PC-9 (cell line): ENCODE results near the gene NAA25. TPM values are rescaled to one million over a fixed set of nuclear protein-coding genes. Genes with fewer than 3 reads are reported as not detected.
A peak's percentile ranks its signal among the peaks of the same experiment; 100 is the strongest.

ENCODE experiments used
- BruUV-seq: library from RNA; stranded (reverse); fragments of 400-500 nt; replicated peaks from 2 replicates; lab custom pipeline; 2021; lab: Mats Ljungman, UMichigan
- CTCF ChIA-PET: fragments of 300-600 bp; sonication (Branson Sonifier 250); formaldehyde crosslinking; loops from one replicate; lab custom pipeline; 2022; ENCODE audit warnings: antibody characterized with exemption; lab: Charles Lee
- POLR2A ChIA-PET: fragments of 300-600 bp; sonication (Branson Sonifier 250); formaldehyde crosslinking; loops from one replicate; lab custom pipeline; 2022; ENCODE audit warnings: antibody characterized with exemption; ENCODE audit not compliant: unreplicated experiment; lab: Charles Lee
- DNase-seq, 2 experiments: peaks; one replicate each; pipeline versions ENCODE4 v3.0.0 to v3.0.0-alpha.2; 2015 to 2022; ENCODE audit warnings: mixed read lengths in 1 of 2
- H2AFZ ChIP-seq: fragments of 200-600 bp; sonication (generic); 2 replicates; pipeline ENCODE4 v1.8.1; 2017; ENCODE audit warnings: antibody characterized with exemption
- H3F3A ChIP-seq: fragments of 200-600 bp; sonication (generic); 2 replicates; pipeline ENCODE4 v1.8.1; 2017; ENCODE audit warnings: antibody characterized with exemption, mild to moderate bottlenecking, low read depth; ENCODE audit not compliant: insufficient read depth
- H3K27ac ChIP-seq: fragments of 200-600 bp; sonication (generic); 2 replicates; pipeline ENCODE4 v1.6.1; 2016; ENCODE audit warnings: mixed run types
- H3K27me3 ChIP-seq: fragments of 200-600 bp; sonication (generic); 2 replicates; pipeline ENCODE4 v1.6.1; 2016; ENCODE audit warnings: low read depth, mixed run types; ENCODE audit not compliant: insufficient read depth
- H3K36me3 ChIP-seq: fragments of 200-600 bp; sonication (generic); 2 replicates; pipeline ENCODE4 v1.6.1; 2016; ENCODE audit warnings: low read depth, mixed run types
- H3K4me1 ChIP-seq: fragments of 200-600 bp; sonication (generic); replicated peaks from 2 replicates; pipeline ENCODE4 v1.6.1; 2016; ENCODE audit warnings: mixed run types; ENCODE audit not compliant: insufficient read depth
- H3K4me2 ChIP-seq: fragments of 200-600 bp; sonication (generic); 2 replicates; pipeline ENCODE4 v1.6.1; 2017; ENCODE audit warnings: mixed run types
- H3K4me3 ChIP-seq: fragments of 200-600 bp; sonication (generic); 2 replicates; pipeline ENCODE4 v1.6.1; 2016; ENCODE audit warnings: mixed run types
- H3K79me2 ChIP-seq: fragments of 200-600 bp; sonication (generic); 2 replicates; pipeline ENCODE4 v1.6.1; 2017; ENCODE audit warnings: low read depth, mixed run types
- H3K9me2 ChIP-seq: fragments of 200-600 bp; sonication (generic); 2 replicates; pipeline ENCODE4 v1.8.1; 2017; ENCODE audit warnings: mild to moderate bottlenecking; ENCODE audit not compliant: insufficient read depth
- H3K9me3 ChIP-seq: fragments of 200-600 bp; sonication (generic); 2 replicates; pipeline ENCODE4 v1.8.1; 2016; ENCODE audit warnings: low read depth; ENCODE audit not compliant: insufficient read depth
- H4K20me1 ChIP-seq: fragments of 200-600 bp; sonication (generic); 2 replicates; pipeline ENCODE4 v1.8.1; 2017; ENCODE audit not compliant: insufficient read depth
- EZH2 ChIP-seq: fragments of 200-600 bp; sonication (generic); IDR thresholded peaks from 2 replicates; pipeline ENCODE4 v1.8.0; 2017; ENCODE audit warnings: antibody characterized with exemption, low read depth
- intact Hi-C: fragments of 100-400 bp; cut with micrococcal nuclease; formaldehyde crosslinking; loops from one replicate; pipeline ENCODE4 v1.10.0; 2022; ENCODE audit not compliant: unreplicated experiment
- total RNA-seq: library from RNA; stranded (reverse); gene quantifications from 2 replicates; pipeline ENCODE4 v1.2.3, GENCODE V29; 2021
- TF ChIP-seq, protein P1 (sequence below): fragments of 200-600 bp; sonication (generic); conservative IDR thresholded peaks from 2 replicates; pipeline ENCODE4 v1.6.1; 2017; ENCODE audit warnings: mixed run types, antibody characterized with exemption, mild to moderate bottlenecking, moderate library complexity

Gene NAA25
- total RNA-seq, 1 experiment from 2014 or later = 37.0 TPM

- Histone ChIP-seq H3K27ac (peak overlapping the region; percentile 1; the same call in 1 of the 2 replicates), H3F3A (peaks cover 66% of the 10 kb centered on the region), H3K36me3 (peaks cover 74% of the 10 kb centered on the region), H2AFZ (no peak overlapping the region), H3K4me2 (no peak overlapping the region), H3K9me2 (no peaks in the 10 kb centered on the region; the same call in 1 of the 2 replicates), H3K27me3 (no peaks in the 10 kb centered on the region), H3K4me3 (no peak overlapping the region), H3K9me3 (0 out of 2 replicates have a peak, but pooled peaks cover 3% of the 10 kb centered on the region), H3K4me1 (no peaks in the 10 kb centered on the region; the same call in 1 of the 2 replicates), H3K79me2 (peaks cover 87% of the 10 kb centered on the region), H4K20me1 (peaks cover 91% of the 10 kb centered on the region)
- intact Hi-C loops = no loop called here
- ChIA-PET POLR2A (no interaction called here), CTCF (no interaction called here)
- no TSS peak for BruUV-seq
- DNase-seq = no peak
- TF ChIP-seq EZH2 = no peak
- TF ChIP-seq, protein P1, sequence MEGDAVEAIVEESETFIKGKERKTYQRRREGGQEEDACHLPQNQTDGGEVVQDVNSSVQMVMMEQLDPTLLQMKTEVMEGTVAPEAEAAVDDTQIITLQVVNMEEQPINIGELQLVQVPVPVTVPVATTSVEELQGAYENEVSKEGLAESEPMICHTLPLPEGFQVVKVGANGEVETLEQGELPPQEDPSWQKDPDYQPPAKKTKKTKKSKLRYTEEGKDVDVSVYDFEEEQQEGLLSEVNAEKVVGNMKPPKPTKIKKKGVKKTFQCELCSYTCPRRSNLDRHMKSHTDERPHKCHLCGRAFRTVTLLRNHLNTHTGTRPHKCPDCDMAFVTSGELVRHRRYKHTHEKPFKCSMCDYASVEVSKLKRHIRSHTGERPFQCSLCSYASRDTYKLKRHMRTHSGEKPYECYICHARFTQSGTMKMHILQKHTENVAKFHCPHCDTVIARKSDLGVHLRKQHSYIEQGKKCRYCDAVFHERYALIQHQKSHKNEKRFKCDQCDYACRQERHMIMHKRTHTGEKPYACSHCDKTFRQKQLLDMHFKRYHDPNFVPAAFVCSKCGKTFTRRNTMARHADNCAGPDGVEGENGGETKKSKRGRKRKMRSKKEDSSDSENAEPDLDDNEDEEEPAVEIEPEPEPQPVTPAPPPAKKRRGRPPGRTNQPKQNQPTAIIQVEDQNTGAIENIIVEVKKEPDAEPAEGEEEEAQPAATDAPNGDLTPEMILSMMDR = no peak
Observed at GRCh38 chr12:112087851-112088250, 20.7 kb downstream of the NAA25 start.

DNA sequence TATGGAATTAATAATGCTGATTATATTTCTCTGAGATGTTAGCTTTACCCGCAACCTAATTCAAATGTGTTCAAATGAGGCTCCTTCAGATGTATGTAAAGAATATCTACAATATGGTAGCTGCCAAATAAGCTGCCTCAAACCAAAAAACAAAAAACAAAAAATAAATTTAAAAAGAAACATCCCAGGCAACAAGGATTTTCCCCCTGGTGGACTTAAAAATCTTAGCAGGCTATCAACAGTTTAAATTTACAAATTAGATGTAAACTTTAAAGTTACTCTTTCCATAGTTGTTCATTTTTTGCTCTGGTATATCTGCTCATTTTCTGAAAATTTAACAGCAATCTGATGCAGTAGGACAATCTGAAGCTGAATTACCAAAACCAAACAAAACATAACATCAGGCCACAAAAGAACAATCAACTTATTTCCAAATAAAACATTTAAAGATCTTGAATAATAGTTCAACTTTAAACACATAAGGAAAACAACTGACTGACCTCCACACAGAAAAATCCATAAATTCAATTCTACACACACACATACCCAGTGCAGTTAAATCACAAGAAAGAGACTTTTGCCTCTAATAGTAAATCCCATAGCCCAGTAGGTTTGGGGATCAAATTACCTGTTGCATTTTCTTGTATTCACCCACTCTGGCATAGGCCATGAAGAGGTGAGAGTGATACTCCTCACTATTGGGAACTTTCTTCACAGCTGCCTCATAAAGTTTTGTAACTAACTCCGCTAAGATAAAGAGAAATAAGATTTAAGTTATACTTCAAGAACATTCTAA, 21.3 kb downstream of the NAA25 start:
- H3F3A ChIP-seq = peaks cover 65% of the 10 kb centered on the region
- peaks cover 83% of the 10 kb centered on the region for H3K79me2 ChIP-seq
- H3K27me3 ChIP-seq = no peaks in the 10 kb centered on the region
- CTCF ChIA-PET = interaction anchor here (0.5 kb wide), 1 partner anchor 64 kb away, joined by 3 read pairs; no protein-coding TSS in a partner anchor
- no peak overlapping the region for H3K4me2 ChIP-seq
- H2AFZ ChIP-seq = no peak overlapping the region
- BruUV-seq = no TSS peak
- intact Hi-C loops = no loop called here
- peaks cover 70% of the 10 kb centered on the region for H3K36me3 ChIP-seq
- POLR2A ChIA-PET = no interaction called here
- no peaks in the 10 kb centered on the region; the same call in 1 of the 2 replicates for H3K4me1 ChIP-seq
- TF ChIP-seq, protein P1 = peak; percentile 43
- TF ChIP-seq EZH2 = no peak
- no peak for DNase-seq
- peaks cover 85% of the 10 kb centered on the region for H4K20me1 ChIP-seq
- H3K4me3 ChIP-seq = no peak overlapping the region
- H3K9me2 ChIP-seq = no peaks in the 10 kb centered on the region; the same call in 1 of the 2 replicates
- 0 out of 2 replicates have a peak, but pooled peaks cover 3% of the 10 kb centered on the region for H3K9me3 ChIP-seq
- H3K27ac ChIP-seq = peak overlapping the region; percentile 1; the same call in 1 of the 2 replicates

GRCh38 chr12:112066566-112066965, 42.0 kb downstream of the NAA25 start:
- intact Hi-C loops = no loop called here
- no peak overlapping the region for H3K27ac ChIP-seq
- H3K9me3 ChIP-seq = no peaks in the 10 kb centered on the region
- no TSS peak for BruUV-seq
- H2AFZ ChIP-seq = no peak overlapping the region
- CTCF ChIA-PET = no interaction called here
- H3K4me3 ChIP-seq = no peak overlapping the region
- no peak for TF ChIP-seq EZH2
- TF ChIP-seq, protein P1 = no peak
- peaks cover 46% of the 10 kb centered on the region for H3K36me3 ChIP-seq
- no peaks in the 10 kb centered on the region for H3K9me2 ChIP-seq
- no peaks in the 10 kb centered on the region for H3K27me3 ChIP-seq
- POLR2A ChIA-PET = no interaction called here
- H3K79me2 ChIP-seq = peaks cover 5% of the 10 kb centered on the region; the same call in 1 of the 2 replicates
- H4K20me1 ChIP-seq = peaks cover 28% of the 10 kb centered on the region
- DNase-seq = no peak
- H3K4me2 ChIP-seq = no peak overlapping the region
- H3K4me1 ChIP-seq = no peaks in the 10 kb centered on the region
- H3F3A ChIP-seq = peaks cover 34% of the 10 kb centered on the region; the same call in 1 of the 2 replicates
